Activated naive CD4-positive, alpha-beta T cell treated with anti-CD3 and anti-CD28 coated beads, Interleukin-2, amount 10 ng/mL, durations not matched to agents 7 days and 5 days (primary cell): Measurements from ENCODE around the gene PAK6.
A peak's percentile ranks its signal among the peaks of the same experiment; 100 is the strongest.

Experiments
- CTCF ChIA-PET: fragments of 350-600 bp; sonication (Branson Sonifier 250); formaldehyde crosslinking; loops from one replicate; lab custom pipeline; 2021; ENCODE audit warnings: antibody characterized with exemption; lab: Charles Lee
- DNase-seq: peaks from one replicate; pipeline ENCODE4 v3.0.0-alpha.2; 2020
- H3K27ac Mint-ChIP-seq: one replicate; pipeline ENCODE4 v1.8.0; 2021; ENCODE audit warnings: mild to moderate bottlenecking, moderate library complexity, mixed read lengths
- H3K27me3 Mint-ChIP-seq: one replicate; pipeline ENCODE4 v1.8.0; 2021; ENCODE audit warnings: mild to moderate bottlenecking, mixed read lengths
- H3K36me3 Mint-ChIP-seq: one replicate; pipeline ENCODE4 v1.8.0; 2021; ENCODE audit warnings: mixed read lengths
- H3K4me1 Mint-ChIP-seq: one replicate; pipeline ENCODE4 v1.8.0; 2021; ENCODE audit warnings: mixed read lengths
- H3K4me3 Mint-ChIP-seq: one replicate; pipeline ENCODE4 v1.8.0; 2021; ENCODE audit warnings: mild to moderate bottlenecking, moderate library complexity, mixed read lengths
- H3K9me3 Mint-ChIP-seq: one replicate; pipeline ENCODE4 v1.8.0; 2021; ENCODE audit warnings: mixed read lengths

Gene PAK6

DNA sequence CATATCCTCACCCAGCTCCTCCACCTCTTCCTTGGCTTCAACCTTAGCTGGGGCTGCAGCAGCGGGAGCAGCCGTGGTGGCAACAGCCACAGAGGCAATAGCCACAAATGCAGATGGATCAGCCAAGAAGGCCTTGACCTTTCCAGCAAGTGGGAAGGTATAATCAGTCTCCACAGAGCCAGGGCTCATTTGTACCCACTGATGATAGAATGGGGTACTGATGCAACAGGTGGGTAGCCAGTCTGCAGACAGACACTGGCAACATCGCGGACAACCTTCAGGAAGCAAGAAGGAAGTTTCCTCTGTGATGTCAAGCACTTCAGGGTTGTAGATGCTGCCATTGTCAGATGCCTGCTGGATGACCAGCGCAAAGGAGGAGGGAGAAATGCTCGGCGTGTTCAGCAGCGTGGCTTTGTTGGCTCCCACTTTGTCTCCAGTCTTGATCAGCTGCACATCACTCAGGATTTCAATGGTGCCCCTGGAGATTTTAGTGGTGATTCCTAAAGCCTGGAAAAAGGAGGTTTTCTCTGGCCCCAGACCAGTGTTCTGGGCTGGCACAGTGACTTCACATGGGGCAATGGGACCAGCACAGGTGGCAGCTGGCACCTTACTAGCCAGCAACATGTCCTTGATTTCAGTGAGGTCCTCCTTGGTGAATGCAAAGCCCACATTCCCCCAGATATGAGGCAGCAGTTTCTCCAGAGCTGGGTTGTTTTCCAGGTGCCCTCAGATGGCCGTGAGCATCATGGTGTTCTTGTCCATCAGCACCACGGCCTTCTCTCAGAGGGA is 73.7 kb downstream of the PAK6 start:
- CTCF ChIA-PET: interaction anchor here (0.9 to 21.9 kb wide), 8 partner anchors 8 to 534 kb away, joined by 4 to 425 read pairs (median 40); partner anchors contain the start of genes CCDC9B and INAFM2
- Mint-ChIP-seq H3K4me1 (peaks cover 19% of the 10 kb centered on the region), H3K36me3 (no peaks in the 10 kb centered on the region), H3K27ac (no peak overlapping the region), H3K9me3 (no peaks in the 10 kb centered on the region), H3K27me3 (peaks cover 70% of the 10 kb centered on the region), H3K4me3 (no peak overlapping the region)
- no peak for DNase-seq

- no peak for DNase-seq
- Mint-ChIP-seq H3K4me3 (no peak overlapping the region), H3K4me1 (peaks cover 14% of the 10 kb centered on the region), H3K9me3 (no peaks in the 10 kb centered on the region), H3K27me3 (peaks cover 75% of the 10 kb centered on the region), H3K27ac (no peak overlapping the region), H3K36me3 (no peaks in the 10 kb centered on the region)
- CTCF ChIA-PET: interaction anchor here (0.9 to 21.9 kb wide), 7 partner anchors 8 to 111 kb away, joined by 3 to 425 read pairs (median 6); partner anchors contain the start of gene CCDC9B
Measured at GRCh38 chr15:40313531-40314398, 74.9 kb downstream of the PAK6 start.

DNA sequence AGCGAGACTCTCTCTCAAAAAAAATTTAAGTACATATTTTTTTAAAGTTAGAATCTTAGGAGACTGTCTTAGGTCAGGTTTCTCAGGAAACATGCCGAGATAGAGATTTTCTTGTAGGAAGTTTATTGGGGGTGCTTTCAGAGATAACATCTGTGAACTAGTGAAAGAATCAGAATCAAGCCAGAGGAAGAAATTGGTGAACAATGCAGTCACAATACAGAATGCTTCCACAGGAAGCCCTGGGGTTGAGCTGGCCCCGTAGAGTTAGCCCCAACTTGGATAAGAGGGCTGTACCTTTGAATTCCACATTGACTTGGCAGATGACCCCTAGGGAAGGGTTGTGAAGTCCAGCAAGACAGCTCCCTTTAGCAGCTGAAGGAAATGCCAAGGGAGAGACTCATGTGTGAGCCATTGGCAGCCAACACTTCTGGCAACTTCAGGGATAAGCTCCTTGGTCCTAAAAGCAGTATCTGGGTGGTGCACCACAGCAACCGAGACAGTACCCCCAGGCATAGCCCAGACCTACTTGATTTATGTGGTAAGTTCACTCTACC is 75.9 kb downstream of the PAK6 start:
- Mint-ChIP-seq H3K27me3 (peaks cover 75% of the 10 kb centered on the region), H3K27ac (no peak overlapping the region), H3K4me3 (no peak overlapping the region), H3K4me1 (peaks cover 3% of the 10 kb centered on the region), H3K9me3 (no peaks in the 10 kb centered on the region), H3K36me3 (no peaks in the 10 kb centered on the region)
- CTCF ChIA-PET: interaction anchor here (0.7 to 21.9 kb wide), 6 partner anchors 7 to 97 kb away, joined by 3 to 425 read pairs (median 8); partner anchors contain the start of genes CCDC9B and PLCB2
- no peak for DNase-seq

- Mint-ChIP-seq H3K4me1 (peaks cover 8% of the 10 kb centered on the region), H3K4me3 (no peak overlapping the region)
Measured at GRCh38 chr15:40316931-40317330, 78.1 kb downstream of the PAK6 start.

GRCh38 chr15:40317580-40317979 is 78.7 kb downstream of the PAK6 start:
- H3K4me3 Mint-ChIP-seq: no peak overlapping the region
- CTCF ChIA-PET: interaction anchor here (1.7 to 21.9 kb wide), 4 partner anchors 8 to 107 kb away, joined by 3 to 425 read pairs (median 235); partner anchors contain the start of genes CCDC9B and PLCB2
- H3K36me3 Mint-ChIP-seq: no peaks in the 10 kb centered on the region
- no peak overlapping the region for H3K27ac Mint-ChIP-seq
- no peaks in the 10 kb centered on the region for H3K9me3 Mint-ChIP-seq
- peaks cover 65% of the 10 kb centered on the region for H3K27me3 Mint-ChIP-seq
- peaks cover 14% of the 10 kb centered on the region for H3K4me1 Mint-ChIP-seq
- no peak for DNase-seq

More at GRCh38 chr15:40316931-40317330, 78.1 kb downstream of the PAK6 start:
- no peaks in the 10 kb centered on the region for H3K9me3 Mint-ChIP-seq
- H3K27me3 Mint-ChIP-seq: peaks cover 67% of the 10 kb centered on the region
- H3K27ac Mint-ChIP-seq: no peak overlapping the region
- no peak for DNase-seq
- CTCF ChIA-PET: interaction anchor here (1.7 to 21.9 kb wide), 4 partner anchors 10 to 108 kb away, joined by 3 to 425 read pairs (median 204); partner anchors contain the start of genes CCDC9B and PLCB2
- no peaks in the 10 kb centered on the region for H3K36me3 Mint-ChIP-seq

- no peak for DNase-seq
- Mint-ChIP-seq H3K4me3 (no peak overlapping the region), H3K27me3 (peaks cover 52% of the 10 kb centered on the region), H3K4me1 (peaks cover 29% of the 10 kb centered on the region), H3K27ac (no peak overlapping the region), H3K9me3 (no peaks in the 10 kb centered on the region), H3K36me3 (peaks cover 4% of the 10 kb centered on the region)
- CTCF ChIA-PET: interaction anchor here (0.9 to 21.9 kb wide), 7 partner anchors 9 to 273 kb away, joined by 3 to 425 read pairs (median 6); partner anchors contain the start of genes CCDC9B and PLCB2
Measured at GRCh38 chr15:40320409-40320808, 81.5 kb downstream of the PAK6 start.

DNA sequence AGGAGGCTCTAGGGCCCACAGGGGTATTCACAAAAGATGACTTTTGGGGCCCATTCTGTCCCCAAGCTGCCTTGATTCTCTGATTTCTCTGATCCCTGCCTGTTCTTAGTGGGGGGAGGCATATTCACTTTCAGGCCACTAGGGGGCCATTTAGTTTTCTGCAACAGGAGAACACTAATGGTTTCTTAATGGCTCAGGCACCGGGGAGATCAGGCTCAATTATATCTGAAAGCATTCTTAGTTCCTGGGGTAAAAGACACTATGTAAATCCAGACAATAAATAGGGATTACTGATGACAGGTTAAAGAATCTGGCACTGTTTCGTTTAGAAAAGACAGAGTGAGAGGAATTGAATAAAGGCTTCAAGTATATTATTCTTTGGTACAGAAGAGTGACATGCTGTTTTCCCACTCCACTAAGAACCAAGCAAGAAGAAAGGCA is 82.1 kb downstream of the PAK6 start:
- peaks cover 29% of the 10 kb centered on the region for H3K4me1 Mint-ChIP-seq
- H3K9me3 Mint-ChIP-seq: no peaks in the 10 kb centered on the region
- DNase-seq: peak; percentile 75
- H3K27ac Mint-ChIP-seq: no peak overlapping the region
- CTCF ChIA-PET: interaction anchor here (1.3 to 21.9 kb wide), 6 partner anchors 8 to 102 kb away, joined by 3 to 425 read pairs (median 20); partner anchors contain the start of genes CCDC9B and PLCB2
- peaks cover 7% of the 10 kb centered on the region for H3K36me3 Mint-ChIP-seq
- no peak overlapping the region for H3K4me3 Mint-ChIP-seq
- peaks cover 50% of the 10 kb centered on the region for H3K27me3 Mint-ChIP-seq

- Mint-ChIP-seq H3K4me1 (peaks cover 29% of the 10 kb centered on the region), H3K27me3 (peaks cover 35% of the 10 kb centered on the region), H3K9me3 (no peaks in the 10 kb centered on the region), H3K4me3 (peak overlapping the region; percentile 71), H3K36me3 (peaks cover 7% of the 10 kb centered on the region), H3K27ac (no peak overlapping the region)
- CTCF ChIA-PET: interaction anchor here (0.7 to 21.9 kb wide), 12 partner anchors 8 to 98 kb away, joined by 3 to 425 read pairs (median 5); partner anchors contain the start of genes CCDC9B and PLCB2
- DNase-seq: no peak
Measured at GRCh38 chr15:40322531-40323238, 83.8 kb downstream of the PAK6 start.

GRCh38 chr15:40323239-40323952 is 84.5 kb downstream of the PAK6 start, which contains the start of gene INAFM2:
INAFM2 (plus strand) TSS chr15:40323692; CDS start chr15:40324056, 364 bp downstream.
- CTCF ChIA-PET: interaction anchor here (0.7 to 21.9 kb wide), 10 partner anchors 8 to 91 kb away, joined by 3 to 425 read pairs (median 5); partner anchors contain the start of genes CCDC9B and PLCB2
- H3K27ac Mint-ChIP-seq: no peak within 1 kb of the TSS

DNA sequence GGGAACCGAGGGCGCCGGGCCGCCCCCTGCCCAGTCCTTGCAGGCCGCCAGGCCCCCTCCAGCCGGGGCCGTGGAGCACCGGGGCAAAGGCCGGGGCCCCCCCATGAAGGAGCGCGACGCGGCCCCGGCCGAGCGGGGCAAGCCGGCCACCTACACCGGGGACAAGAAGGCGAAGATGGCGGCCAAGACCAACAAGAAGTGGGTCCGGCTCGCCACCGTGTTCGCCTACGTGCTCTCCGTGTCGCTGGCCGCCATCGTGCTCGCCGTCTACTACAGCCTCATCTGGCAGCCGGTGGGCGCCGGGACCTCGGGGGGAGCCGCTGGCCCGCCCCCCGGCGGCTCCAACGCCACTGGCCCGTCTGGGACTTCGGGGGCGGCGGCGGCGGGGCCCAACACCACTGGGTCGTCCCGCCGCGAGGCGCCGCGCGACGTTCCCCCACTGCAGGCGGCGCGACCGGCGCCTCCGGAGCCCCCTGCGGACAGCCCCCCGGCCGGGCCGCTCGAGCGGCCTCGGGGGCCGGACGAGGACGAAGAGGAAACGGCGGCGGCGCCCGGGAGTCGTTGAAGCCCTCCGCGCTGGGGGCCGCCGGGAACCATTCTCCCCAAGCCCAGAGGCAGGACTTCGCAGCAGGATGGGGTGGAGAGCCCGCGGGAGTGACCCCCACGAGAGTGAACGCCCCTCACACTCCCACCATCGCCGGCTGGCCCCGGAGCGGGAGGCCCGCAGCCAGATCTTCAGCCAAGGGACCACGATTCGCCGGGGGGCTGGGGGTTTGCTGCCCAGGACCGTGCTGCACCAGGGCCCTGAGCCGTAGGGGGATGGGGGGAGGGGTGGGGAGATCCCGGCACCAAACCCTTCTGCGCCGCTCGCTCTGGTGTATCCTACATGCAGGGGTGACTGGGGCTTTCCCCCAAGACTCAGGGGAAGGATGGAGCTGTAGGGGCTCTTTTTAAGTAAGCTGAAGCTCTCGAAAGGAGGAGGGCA is 85.4 kb downstream of the PAK6 start:
- Mint-ChIP-seq H3K27ac (peak overlapping the region; percentile 21), H3K4me1 (peaks cover 29% of the 10 kb centered on the region), H3K4me3 (peak overlapping the region; percentile 69), H3K27me3 (peaks cover 30% of the 10 kb centered on the region), H3K36me3 (peaks cover 7% of the 10 kb centered on the region), H3K9me3 (no peaks in the 10 kb centered on the region)
- CTCF ChIA-PET: interaction anchor here (2.4 to 21.9 kb wide), 5 partner anchors 13 to 45 kb away, joined by 9 to 425 read pairs (median 69); partner anchors contain the start of genes CCDC9B and PLCB2
- DNase-seq: peak; percentile 50

More at GRCh38 chr15:40323239-40323952, 84.5 kb downstream of the PAK6 start, which contains the start of gene INAFM2:
- H3K4me3 Mint-ChIP-seq: peak within 1 kb of the TSS; percentile 71
- peak; percentile 94 for DNase-seq
- H3K27me3 Mint-ChIP-seq: peaks cover 32% of the 10 kb centered on the region
- H3K4me1 Mint-ChIP-seq: peaks cover 29% of the 10 kb centered on the region
- H3K9me3 Mint-ChIP-seq: no peaks in the 10 kb centered on the region
- H3K36me3 Mint-ChIP-seq: peaks cover 7% of the 10 kb centered on the region

GRCh38 chr15:40325188-40325587 is 86.3 kb downstream of the PAK6 start:
- Mint-ChIP-seq H3K4me3 (peak overlapping the region; percentile 69), H3K4me1 (peaks cover 29% of the 10 kb centered on the region), H3K9me3 (no peaks in the 10 kb centered on the region), H3K27ac (no peak overlapping the region), H3K27me3 (peaks cover 26% of the 10 kb centered on the region), H3K36me3 (peaks cover 7% of the 10 kb centered on the region)
- CTCF ChIA-PET: interaction anchor here (1.0 to 5.8 kb wide), 6 partner anchors 12 to 100 kb away, joined by 3 to 104 read pairs (median 6); partner anchors contain the start of gene PLCB2
- no peak for DNase-seq
